Smooth muscle cell (in vitro differentiated cells): ENCODE results near the gene CNOT1. TPM values are rescaled to one million over a fixed set of nuclear protein-coding genes. Genes with fewer than 3 reads are reported as not detected.

Source experiments
- DNase-seq: peaks from one replicate; lab custom pipeline; 2025; ENCODE audit not compliant: unreplicated experiment; lab: John Stamatoyannopoulos, UW
- H2AFZ ChIP-seq: fragments of 200-600 bp; sonication (generic); 2 replicates; pipeline ENCODE4 v1.6.0; 2016; ENCODE audit warnings: antibody characterized with exemption, low read depth, mild to moderate bottlenecking
- H3F3A ChIP-seq: fragments of 200-600 bp; sonication (generic); 2 replicates; pipeline ENCODE4 v1.6.0; 2017; ENCODE audit warnings: antibody characterized with exemption, low read depth
- H3K27ac ChIP-seq: fragments of 200-600 bp; sonication (generic); 2 replicates; pipeline ENCODE4 v1.5.1; 2016; ENCODE audit warnings: low read depth, mild to moderate bottlenecking
- H3K27me3 ChIP-seq: fragments of 200-600 bp; sonication (generic); 2 replicates; pipeline ENCODE4 v1.6.1; 2016; ENCODE audit warnings: low read depth, mild to moderate bottlenecking
- H3K36me3 ChIP-seq: fragments of 200-600 bp; sonication (generic); 2 replicates; pipeline ENCODE4 v1.5.1; 2016; ENCODE audit warnings: low read depth
- H3K4me1 ChIP-seq: fragments of 200-600 bp; sonication (generic); 2 replicates; pipeline ENCODE4 v1.5.1; 2016; ENCODE audit warnings: low read depth
- H3K4me2 ChIP-seq: fragments of 200-600 bp; sonication (generic); 2 replicates; pipeline ENCODE4 v1.6.0; 2016; ENCODE audit warnings: mild to moderate bottlenecking
- H3K4me3 ChIP-seq: fragments of 200-600 bp; sonication (generic); 2 replicates; pipeline ENCODE4 v1.5.1; 2016; ENCODE audit warnings: mild to moderate bottlenecking
- H3K79me2 ChIP-seq: fragments of 200-600 bp; sonication (generic); 2 replicates; pipeline ENCODE4 v1.6.0; 2016; ENCODE audit warnings: low read depth, mild to moderate bottlenecking
- H3K9ac ChIP-seq: fragments of 200-600 bp; sonication (generic); 2 replicates; pipeline ENCODE4 v1.6.0; 2016; ENCODE audit warnings: low read depth
- H3K9me3 ChIP-seq: fragments of 200-600 bp; sonication (generic); replicated peaks from 2 replicates; pipeline ENCODE4 v1.5.1; 2016; ENCODE audit warnings: low read depth
- H4K20me1 ChIP-seq: fragments of 200-600 bp; sonication (generic); 2 replicates; pipeline ENCODE4 v1.6.0; 2016; ENCODE audit warnings: low read depth
- CTCF ChIP-seq: fragments of 200-600 bp; sonication (generic); IDR thresholded peaks from 2 replicates; pipeline ENCODE4 v1.5.1; 2017; ENCODE audit warnings: borderline replicate concordance, mild to moderate bottlenecking, antibody characterized with exemption; ENCODE audit not compliant: insufficient read depth, poor library complexity, severe bottlenecking
- WGBS: methylation state at CpG from one replicate; pipeline ENCODE4 v1.1.7; 2016; ENCODE audit warnings: low lambda C conversion rate; 5-methylcytosine and 5-hydroxymethylcytosine counted together
- polyA plus RNA-seq: library from polyadenylated mRNA; unstranded; fragments of >200 nt; fragmentation: Nextera tagmentation; extraction: Ambion mirVana; gene quantifications from 2 replicates; pipeline ENCODE4 v1.2.1, GENCODE V29; 2016
- total RNA-seq: library from RNA; depleted of rRNA; stranded (reverse); fragments of >200 nt; gene quantifications from 2 replicates; pipeline ENCODE4 v1.2.3, GENCODE V29; 2014

Gene CNOT1
- total and polyA plus RNA-seq, 2 experiments from 2014 or later: 42.6 to 88.4 TPM

- Histone ChIP-seq H3K9ac (no peak overlapping the region), H3K4me3 (no peak overlapping the region), H3K79me2 (no peaks in the 10 kb centered on the region), H3K4me1 (no peaks in the 10 kb centered on the region), H2AFZ (peak overlapping the region; percentile 72), H3K4me2 (no peak overlapping the region), H3K27ac (no peak overlapping the region), H3K36me3 (no peaks in the 10 kb centered on the region), H3K9me3 (no peaks in the 10 kb centered on the region), H3F3A (no peaks in the 10 kb centered on the region), H4K20me1 (no peaks in the 10 kb centered on the region), H3K27me3 (no peaks in the 10 kb centered on the region)
- no peak for TF ChIP-seq CTCF
- WGBS: 18% methylated on average over 3 of the region's 3 CpGs
- DNase-seq: no peak
Measured at GRCh38 chr16:58652741-58653140, 23.1 kb upstream of the CNOT1 start.

GRCh38 chr16:58651965-58652348 is 22.3 kb upstream of the CNOT1 start:
- no peak overlapping the region for H3K4me3 ChIP-seq
- no peaks in the 10 kb centered on the region for H3K4me1 ChIP-seq
- no peaks in the 10 kb centered on the region for H3K79me2 ChIP-seq
- DNase-seq: no peak
- no peaks in the 10 kb centered on the region for H3K36me3 ChIP-seq
- no peak overlapping the region for H2AFZ ChIP-seq
- TF ChIP-seq CTCF: no peak
- H4K20me1 ChIP-seq: no peaks in the 10 kb centered on the region
- no peak overlapping the region for H3K9ac ChIP-seq
- no peaks in the 10 kb centered on the region for H3K27me3 ChIP-seq
- H3K4me2 ChIP-seq: no peak overlapping the region
- WGBS: 91% methylated on average over 3 of the region's 3 CpGs
- H3K9me3 ChIP-seq: no peaks in the 10 kb centered on the region
- no peak overlapping the region for H3K27ac ChIP-seq
- no peaks in the 10 kb centered on the region for H3F3A ChIP-seq

GRCh38 chr16:58649707-58650106 is 20.1 kb upstream of the CNOT1 start:
- no peak overlapping the region for H3K27ac ChIP-seq
- no peaks in the 10 kb centered on the region for H3K36me3 ChIP-seq
- 88% methylated on average over 3 of the region's 3 CpGs for WGBS
- no peaks in the 10 kb centered on the region for H3F3A ChIP-seq
- no peak overlapping the region for H3K4me3 ChIP-seq
- no peak overlapping the region for H2AFZ ChIP-seq
- no peaks in the 10 kb centered on the region for H3K79me2 ChIP-seq
- TF ChIP-seq CTCF: no peak
- H3K4me1 ChIP-seq: no peaks in the 10 kb centered on the region
- no peak overlapping the region for H3K4me2 ChIP-seq
- no peak overlapping the region for H3K9ac ChIP-seq
- H3K27me3 ChIP-seq: no peaks in the 10 kb centered on the region
- H4K20me1 ChIP-seq: no peaks in the 10 kb centered on the region
- no peak for DNase-seq
- no peaks in the 10 kb centered on the region for H3K9me3 ChIP-seq

GRCh38 chr16:58647107-58647506 is 17.5 kb upstream of the CNOT1 start:
- H3K4me3 ChIP-seq: no peak overlapping the region
- no peak overlapping the region for H2AFZ ChIP-seq
- no peak overlapping the region for H3K27ac ChIP-seq
- no peak overlapping the region for H3K4me2 ChIP-seq
- H3F3A ChIP-seq: no peaks in the 10 kb centered on the region
- no peak for DNase-seq
- no peak overlapping the region for H3K9ac ChIP-seq
- H4K20me1 ChIP-seq: no peaks in the 10 kb centered on the region
- no peaks in the 10 kb centered on the region for H3K27me3 ChIP-seq
- no peaks in the 10 kb centered on the region for H3K36me3 ChIP-seq
- 89% methylated on average over 4 of the region's 4 CpGs for WGBS
- H3K9me3 ChIP-seq: no peaks in the 10 kb centered on the region
- TF ChIP-seq CTCF: no peak
- no peaks in the 10 kb centered on the region for H3K79me2 ChIP-seq
- no peaks in the 10 kb centered on the region for H3K4me1 ChIP-seq
